HEK293 (cell line): ENCODE measurements around the gene TMEM185B.
A peak's percentile ranks its signal among the peaks of the same experiment; 100 is the strongest.

Experiments
- CTCF ChIA-PET: fragments of 350-600 bp; formaldehyde crosslinking; extraction: SDS; loops from one replicate; lab custom pipeline; 2021; ENCODE audit warnings: antibody characterized with exemption; lab: Yijun Ruan, JAX
- POLR2A ChIA-PET: fragments of 300-600 bp; formaldehyde crosslinking; extraction: SDS; loops from one replicate; lab custom pipeline; 2020; ENCODE audit warnings: antibody characterized with exemption, inconsistent platforms; lab: Yijun Ruan, JAX
- H3K27ac ChIP-seq: fragments of 200-500 bp; sonication (Bioruptor generic); 2 replicates; pipeline ENCODE4 v1.5.1; 2014; ENCODE audit warnings: low read depth, low read length, control low read depth, inconsistent platforms; ENCODE audit errors: extremely low read depth
- H3K36me3 ChIP-seq, 2 experiments: fragments of 200-500 bp in 1 of 2; sonication (Bioruptor generic) in 1 of 2; 1 replicate in 1 of 2; 2 replicates in 1 of 2; pipeline ENCODE4 v1.5.1; 2014 to 2017; ENCODE audit warnings: inconsistent platforms in 2 of 2, low read length in 2 of 2; ENCODE audit not compliant: control insufficient read depth in 2 of 2, insufficient read depth in 1 of 2
- H3K4me1 ChIP-seq: fragments of 200-500 bp; sonication (Bioruptor generic); 2 replicates; pipeline ENCODE4 v1.5.1; 2014; ENCODE audit warnings: mild to moderate bottlenecking, low read length, inconsistent platforms; ENCODE audit not compliant: control insufficient read depth, insufficient read depth
- H3K4me3 ChIP-seq: 2 replicates; pipeline ENCODE4 v1.5.1; 2011; ENCODE audit warnings: low read depth, mild to moderate bottlenecking, control low read depth, low read length, moderate library complexity
- H3K9me3 ChIP-seq: fragments of 200-500 bp; sonication (Bioruptor generic); 2 replicates; pipeline ENCODE4 v1.5.1; 2014; ENCODE audit warnings: low read depth, low read length, inconsistent platforms; ENCODE audit not compliant: control insufficient read depth, insufficient read depth
- CTCF ChIP-seq: fragments of 450-650 bp; formaldehyde crosslinking; IDR thresholded peaks from 2 replicates; pipeline ENCODE4 v1.5.1; 2016; ENCODE audit warnings: missing biosample characterization, missing genetic modification characterization
- GLIS1 ChIP-seq: fragments of 450-650 bp; formaldehyde crosslinking; IDR thresholded peaks from 2 replicates; pipeline ENCODE4 v1.5.1; 2016; ENCODE audit warnings: missing biosample characterization, missing genetic modification characterization
- GLIS2 ChIP-seq: fragments of 450-650 bp; formaldehyde crosslinking; IDR thresholded peaks from 2 replicates; pipeline ENCODE4 v1.5.1; 2016; ENCODE audit warnings: missing biosample characterization, missing genetic modification characterization
- IKZF3 ChIP-seq: fragments of 450-650 bp; IDR thresholded peaks from 2 replicates; pipeline ENCODE4 v1.5.0; 2018; ENCODE audit warnings: missing biosample characterization, mild to moderate bottlenecking, missing genetic modification characterization, moderate library complexity
- KLF1 ChIP-seq: fragments of 450-650 bp; formaldehyde crosslinking; IDR thresholded peaks from 2 replicates; pipeline ENCODE4 v1.5.1; 2016; ENCODE audit warnings: missing biosample characterization, missing genetic modification characterization
- KLF10 ChIP-seq: fragments of 450-650 bp; IDR thresholded peaks from 2 replicates; pipeline ENCODE4 v1.5.1; 2018; ENCODE audit warnings: missing biosample characterization, mild to moderate bottlenecking, missing genetic modification characterization
- KLF16 ChIP-seq: fragments of 450-650 bp; formaldehyde crosslinking; IDR thresholded peaks from 2 replicates; pipeline ENCODE4 v1.5.1; 2017; ENCODE audit warnings: missing biosample characterization, missing genetic modification characterization
- MYNN ChIP-seq: fragments of 450-650 bp; formaldehyde crosslinking; IDR thresholded peaks from 2 replicates; pipeline ENCODE4 v1.5.1; 2016; ENCODE audit warnings: missing biosample characterization, missing genetic modification characterization, borderline replicate concordance
- OSR2 ChIP-seq: fragments of 450-650 bp; formaldehyde crosslinking; IDR thresholded peaks from 2 replicates; pipeline ENCODE4 v1.5.1; 2016; ENCODE audit warnings: missing biosample characterization, missing genetic modification characterization
- OVOL3 ChIP-seq: fragments of 450-650 bp; formaldehyde crosslinking; IDR thresholded peaks from 2 replicates; pipeline ENCODE4 v1.5.1; 2016; ENCODE audit warnings: missing biosample characterization, missing genetic modification characterization
- ZBTB17 ChIP-seq: fragments of 450-650 bp; formaldehyde crosslinking; IDR thresholded peaks from 2 replicates; pipeline ENCODE4 v1.5.1; 2016; ENCODE audit warnings: missing biosample characterization, missing genetic modification characterization
- ZBTB26 ChIP-seq: fragments of 450-650 bp; formaldehyde crosslinking; optimal IDR thresholded peaks from 2 replicates; pipeline ENCODE3; 2016; ENCODE audit warnings: missing biosample characterization, mild to moderate bottlenecking, missing genetic modification characterization
- ZIC2 ChIP-seq: fragments of 450-650 bp; formaldehyde crosslinking; IDR thresholded peaks from 2 replicates; pipeline ENCODE4 v1.5.1; 2016; ENCODE audit warnings: missing biosample characterization, missing genetic modification characterization
- ZNF184 ChIP-seq: fragments of 450-650 bp; IDR thresholded peaks from 2 replicates; pipeline ENCODE4 v1.5.1; 2018; ENCODE audit warnings: missing biosample characterization, mild to moderate bottlenecking, missing genetic modification characterization
- ZNF19 ChIP-seq: fragments of 450-650 bp; formaldehyde crosslinking; IDR thresholded peaks from 2 replicates; pipeline ENCODE4; 2016; ENCODE audit warnings: missing biosample characterization, missing genetic modification characterization, low read depth
- ZNF2 ChIP-seq: fragments of 450-650 bp; formaldehyde crosslinking; IDR thresholded peaks from 2 replicates; pipeline ENCODE4 v1.5.1; 2016; ENCODE audit warnings: missing biosample characterization, missing genetic modification characterization
- ZNF202 ChIP-seq: fragments of 450-650 bp; formaldehyde crosslinking; IDR thresholded peaks from 2 replicates; pipeline ENCODE4 v1.5.1; 2016; ENCODE audit warnings: missing biosample characterization, missing genetic modification characterization, borderline replicate concordance
- ZNF274 ChIP-seq, 2 experiments: fragments of 200-500 bp in 1 of 2; fragments of 450-650 bp in 1 of 2; sonication (Bioruptor generic) in 1 of 2; formaldehyde crosslinking in 1 of 2; IDR thresholded peaks; 2 replicates each; pipeline versions ENCODE4 v1.5.1 to v1.6.1; 2014 to 2016; ENCODE audit warnings: borderline replicate concordance in 1 of 2, inconsistent platforms in 1 of 2, low read length in 1 of 2, missing biosample characterization in 1 of 2, missing genetic modification characterization in 1 of 2
- ZNF350 ChIP-seq: fragments of 450-650 bp; formaldehyde crosslinking; IDR thresholded peaks from 2 replicates; pipeline ENCODE4 v1.5.0; 2017; ENCODE audit warnings: missing biosample characterization, mild to moderate bottlenecking, missing genetic modification characterization
- ZNF391 ChIP-seq: fragments of 450-650 bp; formaldehyde crosslinking; IDR thresholded peaks from 2 replicates; pipeline ENCODE4 v1.5.1; 2016; ENCODE audit warnings: low read depth, missing biosample characterization, missing genetic modification characterization, borderline replicate concordance
- ZNF48 ChIP-seq: fragments of 450-650 bp; formaldehyde crosslinking; IDR thresholded peaks from 2 replicates; pipeline ENCODE4 v1.5.1; 2016; ENCODE audit warnings: missing biosample characterization, missing genetic modification characterization
- ZNF488 ChIP-seq: fragments of 450-650 bp; formaldehyde crosslinking; IDR thresholded peaks from 2 replicates; pipeline ENCODE4 v1.5.1; 2016; ENCODE audit warnings: missing biosample characterization, missing genetic modification characterization
- ZNF513 ChIP-seq: fragments of 450-650 bp; IDR thresholded peaks from 2 replicates; pipeline ENCODE4 v1.5.1; 2018; ENCODE audit warnings: missing biosample characterization, missing genetic modification characterization
- ZNF571 ChIP-seq: fragments of 450-650 bp; formaldehyde crosslinking; IDR thresholded peaks from 2 replicates; pipeline ENCODE4 v1.5.0; 2017; ENCODE audit warnings: missing biosample characterization, missing genetic modification characterization
- ZNF610 ChIP-seq: fragments of 450-650 bp; formaldehyde crosslinking; IDR thresholded peaks from 2 replicates; pipeline ENCODE4 v1.5.1; 2016; ENCODE audit warnings: missing biosample characterization, missing genetic modification characterization, borderline replicate concordance
- ZNF654 ChIP-seq: fragments of 450-650 bp; formaldehyde crosslinking; IDR thresholded peaks from 2 replicates; pipeline ENCODE4 v1.5.1; 2016; ENCODE audit warnings: low read depth, missing biosample characterization, missing genetic modification characterization
- ZNF830 ChIP-seq: fragments of 450-650 bp; IDR thresholded peaks from 2 replicates; pipeline ENCODE4 v1.5.0; 2018; ENCODE audit warnings: missing biosample characterization, missing genetic modification characterization, low read depth, mild to moderate bottlenecking, moderate library complexity
- ZSCAN18 ChIP-seq: fragments of 450-650 bp; formaldehyde crosslinking; IDR thresholded peaks from 2 replicates; pipeline ENCODE4 v1.5.1; 2016; ENCODE audit warnings: missing biosample characterization, missing genetic modification characterization

Gene TMEM185B

GRCh38 chr2:120206022-120206581 is 17.1 kb downstream of the TMEM185B start:
- no peak overlapping the region for H3K4me3 ChIP-seq
- CTCF ChIA-PET, result interaction anchor here (0.6 to 3.7 kb wide), 6 partner anchors 8 to 475 kb away, joined by 4 to 22 read pairs (median 4); no protein-coding TSS in a partner anchor
- POLR2A ChIA-PET, result interaction anchor here (0.5 kb wide), 1 partner anchor 141 kb away, joined by 5 read pairs; no protein-coding TSS in a partner anchor
- H3K4me1 ChIP-seq, result no peaks in the 10 kb centered on the region
- H3K9me3 ChIP-seq, result no peaks in the 10 kb centered on the region
- TF ChIP-seq ZNF184 (tag by site-specific recombination), result no peak
- no peak for TF ChIP-seq ZNF19 (tag by site-specific recombination)
- no peak for TF ChIP-seq ZNF571 (tag by site-specific recombination)
- no peak for TF ChIP-seq ZNF391 (tag by site-specific recombination)
- no peak for TF ChIP-seq ZBTB26 (tag by site-specific recombination)
- TF ChIP-seq ZSCAN18 (tag by site-specific recombination), result no peak
- TF ChIP-seq ZNF48 (tag by site-specific recombination), result no peak
- no peak for TF ChIP-seq OVOL3 (tag by site-specific recombination)
- TF ChIP-seq CTCF, result peak; percentile 33; the same call in 1 of the 2 replicates
- no peak for TF ChIP-seq ZNF202 (tag by site-specific recombination)
- peak; percentile 34; the same call in 1 of the 2 replicates for TF ChIP-seq ZIC2 (tag by site-specific recombination)
- TF ChIP-seq KLF1 (tag by site-specific recombination), result 0 out of 2 replicates have a peak, but pooled peaks have one; percentile 16
- TF ChIP-seq MYNN (tag by site-specific recombination), result no peak
- TF ChIP-seq ZNF654 (tag by site-specific recombination), result peak; percentile 45
- TF ChIP-seq IKZF3 (tag by site-specific recombination), result no peak
- TF ChIP-seq KLF10 (tag by site-specific recombination), result no peak
- peak; percentile 93 for TF ChIP-seq ZNF2 (tag by site-specific recombination)
- TF ChIP-seq ZNF513 (tag by site-specific recombination), result no peak
- no peak for TF ChIP-seq ZNF350 (tag by site-specific recombination)
- TF ChIP-seq OSR2 (tag by site-specific recombination), result no peak
- TF ChIP-seq GLIS2, result peak; percentile 66
- TF ChIP-seq ZNF830, result no peak
- TF ChIP-seq ZBTB17 (tag by site-specific recombination), result no peak
- TF ChIP-seq GLIS1 (tag by site-specific recombination), result 0 out of 2 replicates have a peak, but pooled peaks have one; percentile 36
- no peak for TF ChIP-seq ZNF274 (IDR thresholded peaks at IDR 0.05; ENCODE audit: low read length)
- no peak for TF ChIP-seq ZNF274 (tag by site-specific recombination; IDR thresholded peaks at IDR 0.05; ENCODE audit: borderline replicate concordance)
- TF ChIP-seq ZNF488 (tag by site-specific recombination), result no peak
- no peak for TF ChIP-seq KLF16 (tag by site-specific recombination)
- no peak for TF ChIP-seq ZNF610 (tag by site-specific recombination)
- no peaks in the 10 kb centered on the region for H3K36me3 ChIP-seq
- no peak overlapping the region for H3K27ac ChIP-seq
